Right kidney (tissue), 1 donor: Measurements from ENCODE around the gene B4GALT4.

Experiments used
- DNase-seq: peaks from one replicate; pipeline ENCODE4 v3.0.0-alpha.2; 2016

Gene B4GALT4

GRCh38 chr3:119238363-119238762 lies 2.3 kb downstream of the B4GALT4 start:
- no peak for DNase-seq

GRCh38 chr3:119237299-119237698 lies 3.4 kb downstream of the B4GALT4 start:
- no peak for DNase-seq

GRCh38 chr3:119236756-119237155 lies 3.9 kb downstream of the B4GALT4 start:
- no peak for DNase-seq

GRCh38 chr3:119235151-119235550 lies 5.5 kb downstream of the B4GALT4 start:
- no peak for DNase-seq

- DNase-seq, result no peak
These were observed 6.1 kb downstream of the B4GALT4 start for GRCh38 chr3:119234610-119235009.

- no peak for DNase-seq
These were observed 9.9 kb downstream of the B4GALT4 start for GRCh38 chr3:119230745-119231144.

- DNase-seq, result no peak
These were observed 10.6 kb downstream of the B4GALT4 start for GRCh38 chr3:119230071-119230470.

GRCh38 chr3:119229190-119229589 lies 11.5 kb downstream of the B4GALT4 start:
- DNase-seq, result no peak

GRCh38 chr3:119228373-119229145 lies 12.1 kb downstream of the B4GALT4 start:
- DNase-seq, result no peak

GRCh38 chr3:119227070-119227850 lies 13.4 kb downstream of the B4GALT4 start:
- DNase-seq, result no peak

- no peak for DNase-seq
These were observed 15.6 kb downstream of the B4GALT4 start for GRCh38 chr3:119225121-119225520.

- DNase-seq, result no peak
These were observed 17.2 kb downstream of the B4GALT4 start for GRCh38 chr3:119223511-119223910.

GRCh38 chr3:119222391-119222790 lies 18.3 kb downstream of the B4GALT4 start:
- no peak for DNase-seq

- DNase-seq, result no peak
These were observed 18.8 kb downstream of the B4GALT4 start for GRCh38 chr3:119221779-119222320.

- DNase-seq, result no peak
These were observed 19.6 kb downstream of the B4GALT4 start for GRCh38 chr3:119220970-119221667.

- no peak for DNase-seq
These were observed 20.5 kb downstream of the B4GALT4 start for GRCh38 chr3:119220198-119220597.

- no peak for DNase-seq
These were observed 21.6 kb downstream of the B4GALT4 start for GRCh38 chr3:119219069-119219468.

- no peak for DNase-seq
These were observed 28.9 kb downstream of the B4GALT4 start for GRCh38 chr3:119211803-119212202.

- DNase-seq, result no peak
These were observed 29.5 kb downstream of the B4GALT4 start for GRCh38 chr3:119211193-119211592.

GRCh38 chr3:119207512-119207875 lies 33.2 kb downstream of the B4GALT4 start:
- DNase-seq, result no peak

GRCh38 chr3:119206611-119207511 lies 33.8 kb downstream of the B4GALT4 start:
- DNase-seq, result no peak

- DNase-seq, result no peak
These were observed 35.0 kb downstream of the B4GALT4 start for GRCh38 chr3:119205685-119206084.
